Smooth muscle cell (in vitro differentiated cells): ENCODE results near the gene KRT78. TPM values are rescaled to one million over a fixed set of nuclear protein-coding genes. Genes with fewer than 3 reads are reported as not detected.

Experiments used
- DNase-seq: peaks from one replicate; lab custom pipeline; 2025; ENCODE audit not compliant: unreplicated experiment; lab: John Stamatoyannopoulos, UW
- H2AFZ ChIP-seq: fragments of 200-600 bp; sonication (generic); 2 replicates; pipeline ENCODE4 v1.6.0; 2016; ENCODE audit warnings: antibody characterized with exemption, low read depth, mild to moderate bottlenecking
- H3F3A ChIP-seq: fragments of 200-600 bp; sonication (generic); 2 replicates; pipeline ENCODE4 v1.6.0; 2017; ENCODE audit warnings: antibody characterized with exemption, low read depth
- H3K27ac ChIP-seq: fragments of 200-600 bp; sonication (generic); 2 replicates; pipeline ENCODE4 v1.5.1; 2016; ENCODE audit warnings: low read depth, mild to moderate bottlenecking
- H3K27me3 ChIP-seq: fragments of 200-600 bp; sonication (generic); 2 replicates; pipeline ENCODE4 v1.6.1; 2016; ENCODE audit warnings: low read depth, mild to moderate bottlenecking
- H3K36me3 ChIP-seq: fragments of 200-600 bp; sonication (generic); 2 replicates; pipeline ENCODE4 v1.5.1; 2016; ENCODE audit warnings: low read depth
- H3K4me1 ChIP-seq: fragments of 200-600 bp; sonication (generic); 2 replicates; pipeline ENCODE4 v1.5.1; 2016; ENCODE audit warnings: low read depth
- H3K4me2 ChIP-seq: fragments of 200-600 bp; sonication (generic); 2 replicates; pipeline ENCODE4 v1.6.0; 2016; ENCODE audit warnings: mild to moderate bottlenecking
- H3K4me3 ChIP-seq: fragments of 200-600 bp; sonication (generic); 2 replicates; pipeline ENCODE4 v1.5.1; 2016; ENCODE audit warnings: mild to moderate bottlenecking
- H3K79me2 ChIP-seq: fragments of 200-600 bp; sonication (generic); 2 replicates; pipeline ENCODE4 v1.6.0; 2016; ENCODE audit warnings: low read depth, mild to moderate bottlenecking
- H3K9ac ChIP-seq: fragments of 200-600 bp; sonication (generic); 2 replicates; pipeline ENCODE4 v1.6.0; 2016; ENCODE audit warnings: low read depth
- H3K9me3 ChIP-seq: fragments of 200-600 bp; sonication (generic); replicated peaks from 2 replicates; pipeline ENCODE4 v1.5.1; 2016; ENCODE audit warnings: low read depth
- H4K20me1 ChIP-seq: fragments of 200-600 bp; sonication (generic); 2 replicates; pipeline ENCODE4 v1.6.0; 2016; ENCODE audit warnings: low read depth
- WGBS: methylation state at CpG from one replicate; pipeline ENCODE4 v1.1.7; 2016; ENCODE audit warnings: low lambda C conversion rate; 5-methylcytosine and 5-hydroxymethylcytosine counted together
- polyA plus RNA-seq: library from polyadenylated mRNA; unstranded; fragments of >200 nt; fragmentation: Nextera tagmentation; extraction: Ambion mirVana; gene quantifications from 2 replicates; pipeline ENCODE4 v1.2.1, GENCODE V29; 2016
- total RNA-seq: library from RNA; depleted of rRNA; stranded (reverse); fragments of >200 nt; gene quantifications from 2 replicates; pipeline ENCODE4 v1.2.3, GENCODE V29; 2014
- TF ChIP-seq, protein P1 (sequence below): fragments of 200-600 bp; sonication (generic); IDR thresholded peaks from 2 replicates; pipeline ENCODE4 v1.5.1; 2017; ENCODE audit warnings: borderline replicate concordance, mild to moderate bottlenecking, antibody characterized with exemption; ENCODE audit not compliant: insufficient read depth, poor library complexity, severe bottlenecking

The KRT78 gene
- total and polyA plus RNA-seq, 2 experiments from 2014 or later: 1.6 to 2.7 TPM

DNA sequence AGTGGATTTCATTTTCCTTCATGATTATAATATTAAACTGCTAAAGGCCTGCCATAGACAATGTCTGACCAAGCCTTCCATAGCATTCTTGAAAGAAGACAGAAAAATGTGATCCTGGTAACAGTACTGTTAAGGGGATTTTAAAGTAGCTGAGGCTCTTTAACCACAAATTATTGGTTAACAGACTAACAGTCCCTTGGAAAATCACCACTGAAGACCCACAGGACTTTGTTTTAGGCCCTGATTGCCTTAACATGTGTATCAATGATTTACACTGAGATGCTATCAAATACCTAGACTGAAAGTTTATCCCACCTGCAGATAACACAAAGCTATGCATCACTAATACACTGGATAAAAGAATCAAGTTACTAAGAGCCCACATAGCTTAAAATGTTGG, 20.6 kb downstream of the KRT78 start:
- Histone ChIP-seq H3K4me1 (peaks cover 6% of the 10 kb centered on the region), H3K36me3 (no peaks in the 10 kb centered on the region), H3K27me3 (no peaks in the 10 kb centered on the region), H3K9me3 (no peaks in the 10 kb centered on the region), H3K9ac (no peak overlapping the region), H3K27ac (peak overlapping the region; percentile 76), H3K79me2 (no peaks in the 10 kb centered on the region), H4K20me1 (no peaks in the 10 kb centered on the region), H2AFZ (no peak overlapping the region), H3K4me3 (no peak overlapping the region), H3F3A (peaks cover 7% of the 10 kb centered on the region), H3K4me2 (peak overlapping the region; percentile 53)
- no peak for DNase-seq
- TF ChIP-seq, protein P1, sequence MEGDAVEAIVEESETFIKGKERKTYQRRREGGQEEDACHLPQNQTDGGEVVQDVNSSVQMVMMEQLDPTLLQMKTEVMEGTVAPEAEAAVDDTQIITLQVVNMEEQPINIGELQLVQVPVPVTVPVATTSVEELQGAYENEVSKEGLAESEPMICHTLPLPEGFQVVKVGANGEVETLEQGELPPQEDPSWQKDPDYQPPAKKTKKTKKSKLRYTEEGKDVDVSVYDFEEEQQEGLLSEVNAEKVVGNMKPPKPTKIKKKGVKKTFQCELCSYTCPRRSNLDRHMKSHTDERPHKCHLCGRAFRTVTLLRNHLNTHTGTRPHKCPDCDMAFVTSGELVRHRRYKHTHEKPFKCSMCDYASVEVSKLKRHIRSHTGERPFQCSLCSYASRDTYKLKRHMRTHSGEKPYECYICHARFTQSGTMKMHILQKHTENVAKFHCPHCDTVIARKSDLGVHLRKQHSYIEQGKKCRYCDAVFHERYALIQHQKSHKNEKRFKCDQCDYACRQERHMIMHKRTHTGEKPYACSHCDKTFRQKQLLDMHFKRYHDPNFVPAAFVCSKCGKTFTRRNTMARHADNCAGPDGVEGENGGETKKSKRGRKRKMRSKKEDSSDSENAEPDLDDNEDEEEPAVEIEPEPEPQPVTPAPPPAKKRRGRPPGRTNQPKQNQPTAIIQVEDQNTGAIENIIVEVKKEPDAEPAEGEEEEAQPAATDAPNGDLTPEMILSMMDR: no peak

DNA sequence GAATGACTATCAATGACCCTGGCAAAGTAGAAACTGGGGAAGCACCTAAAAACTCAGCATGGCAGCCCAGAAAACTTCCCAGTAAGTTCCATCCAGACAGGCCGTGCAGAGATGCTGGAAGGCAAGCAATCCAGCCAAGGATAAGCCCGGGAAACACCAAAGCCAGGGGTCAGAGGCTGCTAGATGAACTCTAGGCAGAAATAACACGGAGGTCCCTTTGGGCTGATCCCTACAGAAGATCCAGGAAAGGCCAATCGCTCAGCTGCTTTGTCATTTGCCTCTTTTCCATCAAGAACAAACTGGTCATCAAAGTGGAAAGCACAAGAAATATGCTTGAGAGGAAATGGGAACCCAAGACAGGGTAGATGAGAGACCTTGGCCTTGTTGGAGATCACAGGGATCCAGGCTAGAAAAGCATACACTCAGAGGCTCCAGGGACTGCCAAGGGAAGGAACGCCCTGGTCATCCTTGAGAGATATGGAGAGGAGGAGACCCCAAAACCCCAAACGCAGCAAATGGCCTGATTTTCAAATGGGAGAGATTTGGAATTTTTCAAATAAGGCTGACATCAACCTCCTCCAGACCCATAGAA, 21.2 kb downstream of the KRT78 start:
- Histone ChIP-seq H3K27ac (peak overlapping the region; percentile 76), H3K36me3 (no peaks in the 10 kb centered on the region), H3K4me1 (peaks cover 6% of the 10 kb centered on the region), H3K9ac (peak overlapping the region; percentile 8), H3K79me2 (no peaks in the 10 kb centered on the region), H3F3A (peaks cover 7% of the 10 kb centered on the region), H3K27me3 (no peaks in the 10 kb centered on the region), H3K4me3 (no peak overlapping the region), H3K9me3 (no peaks in the 10 kb centered on the region), H2AFZ (no peak overlapping the region), H4K20me1 (no peaks in the 10 kb centered on the region), H3K4me2 (peak overlapping the region; percentile 53)
- DNase-seq: no peak
- 89% methylated on average over 6 of the region's 6 CpGs for WGBS
- TF ChIP-seq, protein P1: no peak

DNA sequence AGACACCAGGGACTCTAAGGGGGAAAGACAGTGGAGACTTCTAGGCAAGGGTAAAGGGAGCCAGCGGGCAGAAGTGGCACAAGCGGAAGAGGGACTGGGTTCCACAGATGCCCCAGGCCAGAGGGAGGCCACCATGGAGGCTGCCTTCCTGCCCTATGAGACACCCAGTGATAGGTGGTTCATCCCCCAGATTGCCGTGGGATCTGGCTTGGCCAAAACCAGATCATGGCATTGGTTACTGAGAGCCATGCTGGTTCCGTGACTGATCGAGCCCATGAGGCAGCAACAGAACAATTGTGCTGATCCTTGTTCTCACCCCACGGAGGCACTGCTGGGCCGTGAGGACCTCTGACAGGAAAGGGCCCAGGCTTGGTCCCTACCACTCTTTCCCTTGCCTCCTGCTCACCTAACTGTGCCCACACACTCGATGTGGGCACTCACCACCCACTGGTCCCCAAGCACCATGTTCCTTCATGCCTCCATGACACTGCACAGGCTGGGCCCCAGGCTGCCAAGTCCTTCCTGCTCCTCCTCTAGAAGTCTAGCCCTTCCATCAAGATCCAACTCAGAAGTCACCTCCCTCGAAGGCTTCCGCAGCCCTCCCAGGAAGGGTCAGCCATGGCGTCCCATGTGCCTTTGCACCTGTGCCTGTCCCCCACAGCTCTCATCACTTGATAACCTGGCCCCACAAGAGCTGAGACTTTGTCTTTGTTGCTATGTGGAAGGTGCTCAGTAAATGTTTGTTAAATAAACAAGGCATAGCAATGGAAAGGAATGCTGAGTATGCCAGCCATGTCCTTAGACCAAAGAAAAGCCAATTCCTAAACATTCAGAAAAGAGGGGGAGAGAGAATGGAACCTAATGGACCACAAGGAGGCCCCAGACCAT, 21.9 kb downstream of the KRT78 start:
- Histone ChIP-seq H3K27ac (peak overlapping the region; percentile 76), H3K4me3 (no peak overlapping the region), H3F3A (peaks cover 7% of the 10 kb centered on the region), H3K27me3 (no peaks in the 10 kb centered on the region), H3K9ac (no peak overlapping the region), H4K20me1 (no peaks in the 10 kb centered on the region), H2AFZ (no peak overlapping the region), H3K9me3 (no peaks in the 10 kb centered on the region), H3K4me1 (peaks cover 6% of the 10 kb centered on the region), H3K4me2 (peak overlapping the region; percentile 30), H3K36me3 (no peaks in the 10 kb centered on the region), H3K79me2 (no peaks in the 10 kb centered on the region)
- WGBS: 93% methylated on average over 11 of the region's 11 CpGs
- no peak for DNase-seq
- TF ChIP-seq, protein P1: no peak
